PC-9 (cell line): ENCODE results near the gene C2CD2. TPM values are rescaled to one million over a fixed set of nuclear protein-coding genes. Genes with fewer than 3 reads are reported as not detected.

ENCODE experiments used
- BruUV-seq: library from RNA; stranded (reverse); fragments of 400-500 nt; replicated peaks from 2 replicates; lab custom pipeline; 2021; lab: Mats Ljungman, UMichigan
- CTCF ChIA-PET: fragments of 300-600 bp; sonication (Branson Sonifier 250); formaldehyde crosslinking; loops from one replicate; lab custom pipeline; 2022; ENCODE audit warnings: antibody characterized with exemption; lab: Charles Lee
- POLR2A ChIA-PET: fragments of 300-600 bp; sonication (Branson Sonifier 250); formaldehyde crosslinking; loops from one replicate; lab custom pipeline; 2022; ENCODE audit warnings: antibody characterized with exemption; ENCODE audit not compliant: unreplicated experiment; lab: Charles Lee
- DNase-seq, 2 experiments: peaks; one replicate each; pipeline versions ENCODE4 v3.0.0 to v3.0.0-alpha.2; 2015 to 2022; ENCODE audit warnings: mixed read lengths in 1 of 2
- H2AFZ ChIP-seq: fragments of 200-600 bp; sonication (generic); 2 replicates; pipeline ENCODE4 v1.8.1; 2017; ENCODE audit warnings: antibody characterized with exemption
- H3F3A ChIP-seq: fragments of 200-600 bp; sonication (generic); 2 replicates; pipeline ENCODE4 v1.8.1; 2017; ENCODE audit warnings: antibody characterized with exemption, mild to moderate bottlenecking, low read depth; ENCODE audit not compliant: insufficient read depth
- H3K27ac ChIP-seq: fragments of 200-600 bp; sonication (generic); 2 replicates; pipeline ENCODE4 v1.6.1; 2016; ENCODE audit warnings: mixed run types
- H3K27me3 ChIP-seq: fragments of 200-600 bp; sonication (generic); 2 replicates; pipeline ENCODE4 v1.6.1; 2016; ENCODE audit warnings: low read depth, mixed run types; ENCODE audit not compliant: insufficient read depth
- H3K36me3 ChIP-seq: fragments of 200-600 bp; sonication (generic); 2 replicates; pipeline ENCODE4 v1.6.1; 2016; ENCODE audit warnings: low read depth, mixed run types
- H3K4me1 ChIP-seq: fragments of 200-600 bp; sonication (generic); replicated peaks from 2 replicates; pipeline ENCODE4 v1.6.1; 2016; ENCODE audit warnings: mixed run types; ENCODE audit not compliant: insufficient read depth
- H3K4me2 ChIP-seq: fragments of 200-600 bp; sonication (generic); 2 replicates; pipeline ENCODE4 v1.6.1; 2017; ENCODE audit warnings: mixed run types
- H3K4me3 ChIP-seq: fragments of 200-600 bp; sonication (generic); 2 replicates; pipeline ENCODE4 v1.6.1; 2016; ENCODE audit warnings: mixed run types
- H3K79me2 ChIP-seq: fragments of 200-600 bp; sonication (generic); 2 replicates; pipeline ENCODE4 v1.6.1; 2017; ENCODE audit warnings: low read depth, mixed run types
- H3K9me2 ChIP-seq: fragments of 200-600 bp; sonication (generic); 2 replicates; pipeline ENCODE4 v1.8.1; 2017; ENCODE audit warnings: mild to moderate bottlenecking; ENCODE audit not compliant: insufficient read depth
- H3K9me3 ChIP-seq: fragments of 200-600 bp; sonication (generic); 2 replicates; pipeline ENCODE4 v1.8.1; 2016; ENCODE audit warnings: low read depth; ENCODE audit not compliant: insufficient read depth
- H4K20me1 ChIP-seq: fragments of 200-600 bp; sonication (generic); 2 replicates; pipeline ENCODE4 v1.8.1; 2017; ENCODE audit not compliant: insufficient read depth
- CTCF ChIP-seq: fragments of 200-600 bp; sonication (generic); conservative IDR thresholded peaks from 2 replicates; pipeline ENCODE4 v1.6.1; 2017; ENCODE audit warnings: mixed run types, antibody characterized with exemption, mild to moderate bottlenecking, moderate library complexity
- EZH2 ChIP-seq: fragments of 200-600 bp; sonication (generic); IDR thresholded peaks from 2 replicates; pipeline ENCODE4 v1.8.0; 2017; ENCODE audit warnings: antibody characterized with exemption, low read depth
- intact Hi-C: fragments of 100-400 bp; cut with micrococcal nuclease; formaldehyde crosslinking; loops from one replicate; pipeline ENCODE4 v1.10.0; 2022; ENCODE audit not compliant: unreplicated experiment
- total RNA-seq: library from RNA; stranded (reverse); gene quantifications from 2 replicates; pipeline ENCODE4 v1.2.3, GENCODE V29; 2021

Gene C2CD2
- total RNA-seq, 1 experiment from 2014 or later: 26.8 TPM

GRCh38 chr21:41976611-41977010 lies 22.8 kb upstream of the C2CD2 start:
- no peak overlapping the region for H3K4me2 ChIP-seq
- CTCF ChIA-PET: no interaction called here
- H4K20me1 ChIP-seq: no peaks in the 10 kb centered on the region
- H3K4me1 ChIP-seq: no peaks in the 10 kb centered on the region
- H3K27ac ChIP-seq: no peak overlapping the region
- no TSS peak for BruUV-seq
- TF ChIP-seq EZH2: no peak
- TF ChIP-seq CTCF: no peak
- H3K9me3 ChIP-seq: no peaks in the 10 kb centered on the region
- POLR2A ChIA-PET: no interaction called here
- intact Hi-C loops: no loop called here
- H3K9me2 ChIP-seq: no peaks in the 10 kb centered on the region
- no peaks in the 10 kb centered on the region for H3K79me2 ChIP-seq
- no peak overlapping the region for H2AFZ ChIP-seq
- H3F3A ChIP-seq: no peaks in the 10 kb centered on the region
- no peak overlapping the region for H3K4me3 ChIP-seq
- DNase-seq: no peak
- no peaks in the 10 kb centered on the region for H3K27me3 ChIP-seq
- no peaks in the 10 kb centered on the region for H3K36me3 ChIP-seq

- BruUV-seq: no TSS peak
- H3K4me1 ChIP-seq: no peaks in the 10 kb centered on the region
- intact Hi-C loops: no loop called here
- no peak overlapping the region for H3K4me3 ChIP-seq
- ChIA-PET POLR2A (interaction anchor here (0.6 kb wide), 1 partner anchor 603 kb away, joined by 5 read pairs; no protein-coding TSS in a partner anchor), CTCF (no interaction called here)
- H3K27ac ChIP-seq: no peak overlapping the region
- no peaks in the 10 kb centered on the region for H3K9me2 ChIP-seq
- H4K20me1 ChIP-seq: no peaks in the 10 kb centered on the region
- H3K36me3 ChIP-seq: no peaks in the 10 kb centered on the region
- no peaks in the 10 kb centered on the region for H3K9me3 ChIP-seq
- no peak for TF ChIP-seq CTCF
- no peak for TF ChIP-seq EZH2
- no peaks in the 10 kb centered on the region for H3F3A ChIP-seq
- no peak overlapping the region for H3K4me2 ChIP-seq
- no peak for DNase-seq
- no peaks in the 10 kb centered on the region for H3K27me3 ChIP-seq
- H2AFZ ChIP-seq: no peak overlapping the region
- H3K79me2 ChIP-seq: no peaks in the 10 kb centered on the region
These were observed 21.8 kb upstream of the C2CD2 start for GRCh38 chr21:41975391-41976272.

GRCh38 chr21:41974752-41975053 lies 20.9 kb upstream of the C2CD2 start:
- H3K4me3 ChIP-seq: no peak overlapping the region
- no peaks in the 10 kb centered on the region for H3K9me3 ChIP-seq
- BruUV-seq: no TSS peak
- no peak overlapping the region for H2AFZ ChIP-seq
- no peaks in the 10 kb centered on the region for H3K9me2 ChIP-seq
- intact Hi-C loops: no loop called here
- ChIA-PET POLR2A (no interaction called here), CTCF (no interaction called here)
- no peaks in the 10 kb centered on the region for H3K36me3 ChIP-seq
- no peak for TF ChIP-seq CTCF
- no peak for DNase-seq
- H3K4me2 ChIP-seq: no peak overlapping the region
- no peak overlapping the region for H3K27ac ChIP-seq
- H3K79me2 ChIP-seq: no peaks in the 10 kb centered on the region
- H3K4me1 ChIP-seq: no peaks in the 10 kb centered on the region
- H3F3A ChIP-seq: no peaks in the 10 kb centered on the region
- no peaks in the 10 kb centered on the region for H3K27me3 ChIP-seq
- H4K20me1 ChIP-seq: no peaks in the 10 kb centered on the region
